ENCODE data around the gene ATG9B. TPM values are rescaled to one million over a fixed set of nuclear protein-coding genes. Genes with fewer than 3 reads are reported as not detected.
A peak's percentile ranks its signal among the peaks of the same experiment; 100 is the strongest.

The ATG9B gene
- total RNA-seq, 1 experiment from 2014 or later = 2.1 TPM

DNA sequence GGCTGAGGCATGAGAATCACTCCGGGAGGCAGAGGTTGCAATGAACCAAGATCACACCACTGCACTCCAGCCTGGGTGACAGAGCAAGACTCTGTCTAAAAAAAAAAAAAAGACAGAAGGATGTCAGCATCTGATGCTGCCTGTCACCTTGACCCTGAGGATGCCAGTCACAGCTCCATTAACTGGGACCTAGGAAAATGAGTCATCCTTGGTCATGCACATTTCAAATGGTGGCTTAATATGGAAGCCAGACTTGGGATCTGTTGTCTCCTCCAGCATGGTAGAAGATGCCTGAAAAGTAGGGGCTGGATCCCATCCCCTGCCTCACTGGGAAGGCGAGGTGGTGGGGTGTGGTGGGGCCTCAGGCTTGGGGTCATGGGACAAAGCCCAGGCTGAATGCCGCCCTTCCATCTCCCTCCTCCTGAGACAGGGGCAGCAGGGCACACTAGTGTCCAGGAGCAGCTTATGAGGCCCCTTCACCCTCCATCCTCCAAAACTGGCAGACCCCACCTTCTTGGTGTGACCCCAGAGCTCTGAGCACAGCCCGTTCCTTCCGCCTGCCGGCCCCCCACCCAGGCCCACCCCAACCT is 32.1 kb downstream of the ATG9B start:
- ChIA-PET RAD21 (ENCODE audit: low non-redundant PET in 1 of 2, low total read pairs in 2 of 2, uncharacterized antibody in 2 of 2, unreplicated experiment in 2 of 2) (no interaction called here), POLR2A (no interaction called here)
- no TSS peak for BruUV-seq (replicated peaks)

DNA sequence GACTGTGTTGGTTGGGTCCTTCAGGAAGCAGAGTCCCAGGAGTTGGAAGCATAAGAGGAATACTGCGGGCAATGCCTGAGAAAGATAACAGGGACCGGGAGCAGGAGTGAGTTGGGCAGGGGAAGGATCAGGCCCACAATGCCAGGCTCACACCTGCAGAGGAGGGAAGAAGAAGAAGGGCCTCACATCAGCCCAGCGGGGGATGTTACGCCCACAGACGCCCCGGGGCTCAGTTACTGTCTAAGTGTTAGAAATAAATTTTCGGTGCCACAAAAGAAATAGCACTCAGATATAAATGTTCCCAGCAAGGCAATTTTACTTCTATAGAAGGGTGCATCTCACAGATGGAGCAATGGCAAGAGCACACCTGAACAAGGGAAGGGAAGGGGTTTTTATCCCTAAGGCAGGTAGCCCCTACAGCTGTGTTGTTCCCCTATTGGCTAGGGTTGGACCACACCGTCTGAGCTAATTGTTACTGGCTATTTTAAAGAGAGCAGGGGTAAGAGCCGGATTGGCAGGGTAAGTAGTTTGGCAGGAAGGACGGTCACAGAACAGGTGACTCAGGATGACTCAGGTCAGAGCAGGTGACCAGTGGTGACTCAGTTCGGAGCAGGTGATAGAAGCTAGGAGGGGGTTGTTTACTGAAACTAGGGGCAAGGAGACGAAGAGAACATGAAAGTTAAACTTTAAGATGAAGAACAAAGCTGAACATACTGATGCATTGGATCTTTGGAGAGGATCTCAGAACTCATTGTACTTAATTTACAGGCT is 33.7 kb downstream of the ATG9B start, which contains the start of gene NOS3:
TSS of gene NOS3 (plus strand) at position 602 of the 771 bp plus-strand sequence. CDS start 2,787 bp downstream, outside the sequence.
- Histone ChIP-seq H3K79me2 (ENCODE audit: insufficient read depth, low read length) (no peaks in the 10 kb centered on the region), H2AFZ (ENCODE audit: low read depth, low read length, poor library complexity, severe bottlenecking) (no peak within 1 kb of the TSS), H3K4me3 (replicated peaks in 1 of 2; ENCODE audit: low read depth in 1 of 2, low read length in 2 of 2) (no peak within 1 kb of the TSS), H3K27ac (ENCODE audit: low read depth, low read length) (peak within 1 kb of the TSS; percentile 28), H3K27me3 (ENCODE audit: insufficient read depth, low read length) (no peaks in the 10 kb centered on the region), H4K20me1 (ENCODE audit: insufficient read depth) (no peaks in the 10 kb centered on the region), H3K9ac (ENCODE audit: low read length) (no peak within 1 kb of the TSS), H3K4me1 (ENCODE audit: control insufficient read depth in 1 of 2, insufficient read depth in 2 of 2, low read length in 2 of 2) (peaks cover 0 to 25% of the 10 kb centered on the region in 2 experiments; a peak in 2 of 4 replicates), H3K4me2 (ENCODE audit: low read length) (peak within 1 kb of the TSS; percentile 11), H3K36me3 (ENCODE audit: control insufficient read depth in 1 of 2, insufficient read depth in 2 of 2, low read length in 2 of 2) (no peaks in the 10 kb centered on the region), H3K9me2 (ENCODE audit: insufficient read depth) (no peaks in the 10 kb centered on the region), H3K9me3 (ENCODE audit: control insufficient read depth in 1 of 2, insufficient read depth in 1 of 2, low read depth in 1 of 2, low read length in 2 of 2) (peaks cover 8 to 31% of the 10 kb centered on the region in 2 experiments; a peak in 2 of 4 replicates)
- ChIA-PET POLR2A (no interaction called here), CTCF (interaction anchor here (0.8 to 2.0 kb wide), 2 partner anchors 28 to 38 kb away, joined by 3 to 6 read pairs; partner anchors contain the start of gene ABCB8), RAD21 (ENCODE audit: low non-redundant PET in 1 of 2, low total read pairs in 2 of 2, uncharacterized antibody in 2 of 2, unreplicated experiment in 2 of 2) (no interaction called here)
- DNase-seq (ENCODE audit: low read depth, low spot score) (peak; percentile 72), ATAC-seq (peak; percentile 52)
- TF ChIP-seq EZH2phosphoT487 (IDR thresholded peaks at IDR 0.05; ENCODE audit: borderline replicate concordance) (no peak), JUND (IDR thresholded peaks at IDR 0.05) (peak; percentile 95), FOSL1 (IDR thresholded peaks at IDR 0.05; ENCODE audit: low read depth) (peak; percentile 98), ZFX (IDR thresholded peaks at IDR 0.05) (no peak), CBX3 (IDR thresholded peaks at IDR 0.05; ENCODE audit: low read depth) (peak; percentile 100)
- TF ChIP-seq, protein P1, sequence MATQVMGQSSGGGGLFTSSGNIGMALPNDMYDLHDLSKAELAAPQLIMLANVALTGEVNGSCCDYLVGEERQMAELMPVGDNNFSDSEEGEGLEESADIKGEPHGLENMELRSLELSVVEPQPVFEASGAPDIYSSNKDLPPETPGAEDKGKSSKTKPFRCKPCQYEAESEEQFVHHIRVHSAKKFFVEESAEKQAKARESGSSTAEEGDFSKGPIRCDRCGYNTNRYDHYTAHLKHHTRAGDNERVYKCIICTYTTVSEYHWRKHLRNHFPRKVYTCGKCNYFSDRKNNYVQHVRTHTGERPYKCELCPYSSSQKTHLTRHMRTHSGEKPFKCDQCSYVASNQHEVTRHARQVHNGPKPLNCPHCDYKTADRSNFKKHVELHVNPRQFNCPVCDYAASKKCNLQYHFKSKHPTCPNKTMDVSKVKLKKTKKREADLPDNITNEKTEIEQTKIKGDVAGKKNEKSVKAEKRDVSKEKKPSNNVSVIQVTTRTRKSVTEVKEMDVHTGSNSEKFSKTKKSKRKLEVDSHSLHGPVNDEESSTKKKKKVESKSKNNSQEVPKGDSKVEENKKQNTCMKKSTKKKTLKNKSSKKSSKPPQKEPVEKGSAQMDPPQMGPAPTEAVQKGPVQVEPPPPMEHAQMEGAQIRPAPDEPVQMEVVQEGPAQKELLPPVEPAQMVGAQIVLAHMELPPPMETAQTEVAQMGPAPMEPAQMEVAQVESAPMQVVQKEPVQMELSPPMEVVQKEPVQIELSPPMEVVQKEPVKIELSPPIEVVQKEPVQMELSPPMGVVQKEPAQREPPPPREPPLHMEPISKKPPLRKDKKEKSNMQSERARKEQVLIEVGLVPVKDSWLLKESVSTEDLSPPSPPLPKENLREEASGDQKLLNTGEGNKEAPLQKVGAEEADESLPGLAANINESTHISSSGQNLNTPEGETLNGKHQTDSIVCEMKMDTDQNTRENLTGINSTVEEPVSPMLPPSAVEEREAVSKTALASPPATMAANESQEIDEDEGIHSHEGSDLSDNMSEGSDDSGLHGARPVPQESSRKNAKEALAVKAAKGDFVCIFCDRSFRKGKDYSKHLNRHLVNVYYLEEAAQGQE (IDR thresholded peaks at IDR 0.05; ENCODE audit: low read depth) = no peak
- TF ChIP-seq, protein P2, sequence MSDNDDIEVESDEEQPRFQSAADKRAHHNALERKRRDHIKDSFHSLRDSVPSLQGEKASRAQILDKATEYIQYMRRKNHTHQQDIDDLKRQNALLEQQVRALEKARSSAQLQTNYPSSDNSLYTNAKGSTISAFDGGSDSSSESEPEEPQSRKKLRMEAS (IDR thresholded peaks at IDR 0.05) = peak; percentile 80
- intact Hi-C loops (cut with micrococcal nuclease) = no loop called here
- no TSS peak for BruUV-seq (replicated peaks)

More for the DNA sequence above, 32.1 kb downstream of the ATG9B start:
- H3K4me2 ChIP-seq (ENCODE audit: low read length) = peak overlapping the region; percentile 19; the same call in 1 of the 2 replicates
- no peaks in the 10 kb centered on the region for H3K9me2 ChIP-seq (ENCODE audit: insufficient read depth)
- peaks cover 8 to 31% of the 10 kb centered on the region in 2 experiments; a peak in 2 of 4 replicates for H3K9me3 ChIP-seq (ENCODE audit: control insufficient read depth in 1 of 2, insufficient read depth in 1 of 2, low read depth in 1 of 2, low read length in 2 of 2)
- ATAC-seq (no peak), DNase-seq (ENCODE audit: low read depth, low spot score) (no peak)
- no peaks in the 10 kb centered on the region for H3K27me3 ChIP-seq (ENCODE audit: insufficient read depth, low read length)
- no peak overlapping the region for H2AFZ ChIP-seq (ENCODE audit: low read depth, low read length, poor library complexity, severe bottlenecking)
- intact Hi-C loops (cut with micrococcal nuclease) = no loop called here
- TF ChIP-seq SP1 (IDR thresholded peaks at IDR 0.05; ENCODE audit: low read depth) = no peak
- no peak overlapping the region for H3K9ac ChIP-seq (ENCODE audit: low read length)
- no peak overlapping the region for H3K4me3 ChIP-seq (replicated peaks in 1 of 2; ENCODE audit: low read depth in 1 of 2, low read length in 2 of 2)
- CTCF ChIA-PET = interaction anchor here (2.0 to 3.9 kb wide), 2 partner anchors 17 to 36 kb away, joined by 6 to 21 read pairs; partner anchors contain the start of gene ABCB8
- H3K79me2 ChIP-seq (ENCODE audit: insufficient read depth, low read length) = no peaks in the 10 kb centered on the region
- H4K20me1 ChIP-seq (ENCODE audit: insufficient read depth) = no peaks in the 10 kb centered on the region
- H3K27ac ChIP-seq (ENCODE audit: low read depth, low read length) = no peak overlapping the region
- H3K4me1 ChIP-seq (ENCODE audit: control insufficient read depth in 1 of 2, insufficient read depth in 2 of 2, low read length in 2 of 2) = peaks cover 0 to 25% of the 10 kb centered on the region in 2 experiments; a peak in 2 of 4 replicates
- no peaks in the 10 kb centered on the region for H3K36me3 ChIP-seq (ENCODE audit: control insufficient read depth in 1 of 2, insufficient read depth in 2 of 2, low read length in 2 of 2)
